Measurements from ENCODE around the gene FNDC8.
A peak's percentile ranks its signal among the peaks of the same experiment; 100 is the strongest.

FNDC8 gene

GRCh38 chr17:35087731-35088355 is 33.6 kb upstream of the FNDC8 start:
- TF ChIP-seq SIN3A (IDR thresholded peaks at IDR 0.05; ENCODE audit: borderline replicate concordance, insufficient read depth, low read length) (no peak), TAF1 (IDR thresholded peaks at IDR 0.05; ENCODE audit: borderline replicate concordance, insufficient read depth, low read length) (no peak), POLR2AphosphoS5 (IDR thresholded peaks at IDR 0.05; ENCODE audit: low read depth, low read length) (no peak)
- TF ChIP-seq, protein P1, sequence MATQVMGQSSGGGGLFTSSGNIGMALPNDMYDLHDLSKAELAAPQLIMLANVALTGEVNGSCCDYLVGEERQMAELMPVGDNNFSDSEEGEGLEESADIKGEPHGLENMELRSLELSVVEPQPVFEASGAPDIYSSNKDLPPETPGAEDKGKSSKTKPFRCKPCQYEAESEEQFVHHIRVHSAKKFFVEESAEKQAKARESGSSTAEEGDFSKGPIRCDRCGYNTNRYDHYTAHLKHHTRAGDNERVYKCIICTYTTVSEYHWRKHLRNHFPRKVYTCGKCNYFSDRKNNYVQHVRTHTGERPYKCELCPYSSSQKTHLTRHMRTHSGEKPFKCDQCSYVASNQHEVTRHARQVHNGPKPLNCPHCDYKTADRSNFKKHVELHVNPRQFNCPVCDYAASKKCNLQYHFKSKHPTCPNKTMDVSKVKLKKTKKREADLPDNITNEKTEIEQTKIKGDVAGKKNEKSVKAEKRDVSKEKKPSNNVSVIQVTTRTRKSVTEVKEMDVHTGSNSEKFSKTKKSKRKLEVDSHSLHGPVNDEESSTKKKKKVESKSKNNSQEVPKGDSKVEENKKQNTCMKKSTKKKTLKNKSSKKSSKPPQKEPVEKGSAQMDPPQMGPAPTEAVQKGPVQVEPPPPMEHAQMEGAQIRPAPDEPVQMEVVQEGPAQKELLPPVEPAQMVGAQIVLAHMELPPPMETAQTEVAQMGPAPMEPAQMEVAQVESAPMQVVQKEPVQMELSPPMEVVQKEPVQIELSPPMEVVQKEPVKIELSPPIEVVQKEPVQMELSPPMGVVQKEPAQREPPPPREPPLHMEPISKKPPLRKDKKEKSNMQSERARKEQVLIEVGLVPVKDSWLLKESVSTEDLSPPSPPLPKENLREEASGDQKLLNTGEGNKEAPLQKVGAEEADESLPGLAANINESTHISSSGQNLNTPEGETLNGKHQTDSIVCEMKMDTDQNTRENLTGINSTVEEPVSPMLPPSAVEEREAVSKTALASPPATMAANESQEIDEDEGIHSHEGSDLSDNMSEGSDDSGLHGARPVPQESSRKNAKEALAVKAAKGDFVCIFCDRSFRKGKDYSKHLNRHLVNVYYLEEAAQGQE (IDR thresholded peaks at IDR 0.05; ENCODE audit: insufficient read depth in 1 of 2, low read depth in 2 of 2, low read length in 2 of 2), result no peak

DNA sequence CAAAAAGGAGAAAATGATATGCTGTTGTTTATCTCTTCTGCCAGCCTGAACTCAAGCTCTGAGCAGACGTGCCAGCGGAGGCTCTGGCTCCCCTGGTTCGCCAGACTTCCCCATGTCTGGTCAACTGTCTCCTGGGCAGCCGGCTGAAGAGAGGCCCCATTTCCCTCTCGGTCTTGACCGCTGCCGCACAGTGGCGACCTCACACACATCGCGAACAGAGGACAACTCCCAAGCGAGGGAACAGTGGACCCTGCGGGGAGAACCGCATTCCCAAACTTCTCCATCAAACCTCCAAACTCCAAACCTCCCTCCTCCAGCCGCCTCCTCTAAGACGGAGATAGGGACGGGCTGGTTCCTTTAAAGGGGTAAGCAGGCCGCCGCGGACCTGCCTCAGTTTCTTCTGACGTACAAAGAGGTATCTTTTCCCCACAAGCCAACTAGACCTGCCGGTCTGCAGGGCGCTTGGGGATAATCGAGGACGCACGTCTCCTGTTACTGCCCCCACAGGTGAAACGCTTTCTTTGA is 33.0 kb upstream of the FNDC8 start:
- no peak for TF ChIP-seq FOXP2 (optimal IDR thresholded peaks at IDR 0.05; ENCODE audit: borderline replicate concordance, extremely low read depth, extremely low read length, insufficient read depth)
- TF ChIP-seq, protein P1 (IDR thresholded peaks at IDR 0.05; ENCODE audit: insufficient read depth in 1 of 2, low read depth in 2 of 2, low read length in 2 of 2), result 0 out of 4 replicates have a peak, but pooled peaks of 1 of the 2 experiments have one; percentile 9

GRCh38 chr17:35088881-35089585 is 32.4 kb upstream of the FNDC8 start:
- TF ChIP-seq POLR2AphosphoS5 (IDR thresholded peaks at IDR 0.05; ENCODE audit: low read depth, low read length) (0 out of 2 replicates have a peak, but pooled peaks have one; percentile 16), FOXP2 (optimal IDR thresholded peaks at IDR 0.05; ENCODE audit: borderline replicate concordance, extremely low read depth, extremely low read length, insufficient read depth) (peak; percentile 7), TAF1 (IDR thresholded peaks at IDR 0.05; ENCODE audit: borderline replicate concordance, insufficient read depth, low read length) (0 out of 2 replicates have a peak, but pooled peaks have one; percentile 36), SIN3A (IDR thresholded peaks at IDR 0.05; ENCODE audit: borderline replicate concordance, insufficient read depth, low read length) (no peak; the same call in 1 of the 2 replicates)
- TF ChIP-seq, protein P1 (IDR thresholded peaks at IDR 0.05; ENCODE audit: insufficient read depth in 1 of 2, low read depth in 2 of 2, low read length in 2 of 2), result no peak

DNA sequence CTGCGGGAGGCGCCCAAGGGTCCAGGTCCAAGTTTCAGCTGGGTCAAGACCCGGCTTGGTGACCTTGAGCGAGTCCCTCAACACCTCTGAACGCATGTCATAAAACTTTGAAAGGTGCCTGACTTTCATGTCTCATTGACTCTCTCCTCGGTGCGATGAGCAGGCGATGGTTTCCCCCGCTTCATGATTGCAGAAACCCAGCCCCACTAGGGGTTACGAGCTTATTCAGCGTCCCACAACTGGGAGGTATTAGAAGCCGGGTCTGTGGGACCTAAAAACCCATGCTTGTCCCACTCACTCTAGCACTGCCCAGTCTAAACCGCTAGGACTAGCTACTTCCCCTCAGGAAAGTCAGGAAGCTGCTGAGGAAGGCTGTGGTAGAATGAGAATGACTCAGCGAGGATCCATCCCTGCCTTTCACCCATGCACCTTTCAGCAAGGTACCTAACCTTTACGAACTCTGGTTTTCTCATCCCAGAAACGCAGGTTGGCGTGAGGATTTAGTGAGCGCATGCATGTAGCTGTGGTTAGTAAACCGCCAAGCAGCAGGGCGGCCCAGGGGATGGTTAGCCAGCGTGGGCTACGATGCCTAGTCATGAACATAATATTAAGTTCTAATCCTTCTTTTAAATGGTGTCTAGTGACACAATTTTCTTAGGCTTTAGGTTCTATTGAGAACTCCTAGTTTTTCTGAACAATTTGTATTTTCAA is 31.7 kb upstream of the FNDC8 start:
- TF ChIP-seq TAF1 (IDR thresholded peaks at IDR 0.05; ENCODE audit: borderline replicate concordance, insufficient read depth, low read length), result no peak
- peak; percentile 51; the same call in 1 of the 2 replicates for TF ChIP-seq POLR2AphosphoS5 (IDR thresholded peaks at IDR 0.05; ENCODE audit: low read depth, low read length)
- no peak for TF ChIP-seq FOXP2 (optimal IDR thresholded peaks at IDR 0.05; ENCODE audit: borderline replicate concordance, extremely low read depth, extremely low read length, insufficient read depth)
- TF ChIP-seq, protein P1 (IDR thresholded peaks at IDR 0.05; ENCODE audit: insufficient read depth in 1 of 2, low read depth in 2 of 2, low read length in 2 of 2), result peak in 1 of 2 experiments; percentile 19; a peak in 1 of 4 replicates
- TF ChIP-seq SIN3A (IDR thresholded peaks at IDR 0.05; ENCODE audit: borderline replicate concordance, insufficient read depth, low read length), result no peak
